Fibroblast of lung (primary cell): ENCODE measurements around the gene OTUD3.
"Not testable (repeated sequence)": the region's sequence is repeated elsewhere in the genome, so short reads cannot be mapped to it uniquely, and the experiment has no call there.

Experiments
- CTCF ChIP-seq, 2 donors: IDR thresholded peaks in 1 of 2; conservative IDR thresholded peaks in 1 of 2; 1 replicate in 1 of 2; 2 replicates in 1 of 2; pipeline ENCODE4 v1.5.1; 2011 to 2012; ENCODE audit warnings: low read length in 2 of 2, control low read depth in 1 of 2, inconsistent platforms in 1 of 2, low read depth in 1 of 2, mild to moderate bottlenecking in 1 of 2
- EZH2 ChIP-seq: IDR thresholded peaks from 2 replicates; pipeline ENCODE4 v1.5.1; 2012; ENCODE audit warnings: low read length, control low read depth, mild to moderate bottlenecking; ENCODE audit errors: missing control alignments

DNA sequence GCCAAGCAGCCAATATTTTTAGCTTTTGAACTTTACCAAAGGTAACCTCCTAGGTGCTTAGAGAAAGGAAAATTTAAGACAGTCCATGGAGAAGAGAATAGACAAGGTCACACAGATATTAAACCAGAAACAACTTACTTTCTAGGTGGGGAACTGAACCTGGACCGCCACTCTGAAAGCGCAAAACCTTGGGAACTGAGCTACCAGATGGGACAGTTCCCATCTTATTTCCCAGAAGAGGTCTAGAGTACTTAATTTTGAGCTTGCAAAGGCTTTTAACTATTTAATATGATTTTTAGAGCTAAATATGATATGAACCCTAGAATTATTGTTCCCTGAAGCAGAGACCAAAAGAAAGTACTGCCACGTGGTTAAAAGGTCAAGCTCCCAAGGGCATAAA, 32.9 kb upstream of the OTUD3 start:
- TF ChIP-seq CTCF (conservative IDR thresholded peaks at IDR 0.05 in 1 of 2, IDR thresholded peaks at IDR 0.05 in 1 of 2; ENCODE audit: low read depth in 1 of 2, low read length in 2 of 2); EZH2: not testable (repeated sequence)
